Measurements from ENCODE around the gene IL16.
"Not testable (repeated sequence)": the region's sequence is repeated elsewhere in the genome, so short reads cannot be mapped to it uniquely, and the experiment has no call there.

Gene IL16

DNA sequence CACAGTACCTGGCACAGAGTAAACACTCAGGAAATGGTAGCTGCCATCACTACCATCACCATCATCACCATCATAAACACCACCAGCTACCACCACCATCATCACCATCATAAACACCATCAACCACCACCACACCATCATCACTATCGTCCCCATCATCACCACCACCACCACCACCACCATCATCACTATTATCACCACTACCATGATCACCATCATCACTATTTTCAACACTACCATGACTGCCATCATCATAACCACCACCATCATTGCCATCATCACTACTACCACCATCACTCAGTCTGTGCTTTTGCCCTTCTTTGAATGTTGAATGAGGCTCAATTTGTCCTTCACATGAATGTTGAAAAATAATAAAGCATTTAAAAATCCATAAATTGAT lies 21.2 kb upstream of the IL16 start:
- no peak for DNase-seq

DNA sequence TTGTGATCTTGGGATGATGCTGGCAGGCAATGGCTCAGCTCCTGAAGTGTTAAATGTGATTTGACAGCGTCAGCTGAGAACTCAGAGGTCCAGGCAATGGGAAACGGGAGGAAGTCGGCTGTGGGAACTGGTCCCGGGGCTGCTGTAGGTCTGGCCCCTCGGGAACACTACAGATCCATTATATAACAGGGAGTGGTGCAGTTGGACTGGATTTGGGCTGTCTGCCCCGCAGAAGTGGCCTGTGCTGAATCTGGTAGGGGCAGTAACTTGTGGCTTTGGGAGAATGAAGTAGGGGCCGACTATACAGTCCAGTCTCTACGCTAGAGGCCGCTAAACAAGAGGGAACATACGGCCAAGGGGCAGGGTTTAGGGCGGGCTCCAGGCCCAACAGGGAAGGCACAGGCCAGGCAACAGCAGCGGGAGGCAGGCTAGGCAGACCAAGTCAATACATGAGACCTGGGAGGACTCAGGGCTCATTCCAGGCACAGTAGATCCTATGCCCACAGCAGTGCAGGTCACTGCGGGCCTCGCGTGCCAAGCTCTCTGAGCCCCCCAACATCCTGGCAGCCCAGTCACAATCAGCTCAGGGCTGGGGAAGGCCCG lies 20.3 kb upstream of the IL16 start:
- DNase-seq, result no peak

DNA sequence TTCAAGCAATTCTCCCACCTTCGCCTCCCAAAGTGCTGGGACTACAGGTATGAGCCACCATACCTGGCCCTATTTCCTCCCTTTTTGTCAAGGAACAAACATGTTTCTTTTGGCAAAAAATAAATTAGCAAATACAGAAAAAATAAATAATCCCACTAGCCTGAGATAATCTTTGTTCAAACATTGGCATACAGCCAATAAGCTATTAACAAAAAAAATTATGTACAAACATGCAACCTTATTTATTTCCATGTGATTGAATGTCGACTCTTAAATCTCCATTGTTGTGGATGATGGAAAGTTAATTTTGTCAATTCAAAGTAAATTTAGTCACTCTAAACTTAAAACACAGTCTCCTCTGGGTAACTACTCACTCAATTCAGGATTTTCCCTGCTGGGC lies 18.3 kb upstream of the IL16 start:
- DNase-seq, result no peak

DNA sequence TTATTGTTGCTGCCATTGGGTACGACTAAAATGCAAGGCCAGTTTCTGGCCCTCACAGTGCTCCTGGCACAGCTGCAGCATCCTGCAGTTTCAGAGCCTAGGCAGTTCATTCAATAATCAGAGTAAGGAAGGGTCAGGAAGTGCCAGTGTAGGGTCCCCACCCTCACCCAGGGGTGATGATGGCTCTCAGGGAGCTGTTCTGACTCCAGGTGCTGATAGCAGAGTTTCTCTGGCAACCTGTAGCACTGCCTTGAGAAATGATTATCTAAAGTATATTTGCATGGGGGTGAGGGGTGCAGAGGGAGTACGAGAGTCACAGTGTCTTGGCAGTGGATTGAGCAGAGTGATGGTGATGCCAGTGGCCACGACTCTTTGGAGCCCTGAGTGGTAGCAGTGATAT lies 15.5 kb upstream of the IL16 start:
- no peak for DNase-seq

DNA sequence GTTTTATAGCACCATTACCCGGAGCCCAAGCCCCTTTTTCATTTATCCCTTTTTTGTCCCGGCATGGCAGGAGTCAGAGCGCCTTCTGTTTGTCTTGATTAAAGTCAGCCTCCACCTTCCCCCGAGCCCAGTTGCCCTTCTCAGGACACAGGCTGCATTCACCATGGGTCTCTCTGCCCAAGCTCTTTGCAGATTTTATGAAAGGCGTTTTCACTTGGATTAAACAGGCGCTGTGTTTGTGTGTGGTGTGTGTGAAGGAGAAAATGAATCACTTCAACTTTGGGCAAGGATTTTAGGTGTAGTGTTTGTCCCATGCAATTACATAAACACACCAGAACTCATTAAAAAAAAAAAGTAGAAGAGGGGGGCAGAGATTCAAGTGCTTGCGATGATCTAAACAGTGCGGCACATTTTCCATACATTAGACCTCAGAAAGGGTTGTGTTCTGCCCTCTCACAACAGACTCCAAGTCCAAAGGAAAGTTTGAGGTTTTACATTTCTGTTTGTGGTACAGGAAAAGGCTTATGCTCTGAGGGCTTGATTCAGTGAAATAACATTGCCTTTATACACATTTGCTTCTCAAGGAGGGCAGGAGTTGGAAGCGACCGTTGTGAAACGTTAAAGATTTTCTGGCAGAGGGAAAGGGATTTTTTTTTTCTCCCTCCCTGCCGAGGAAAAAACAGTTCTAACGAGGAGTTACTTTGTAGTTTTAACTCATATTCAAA lies 14.5 kb upstream of the IL16 start:
- no peak for DNase-seq

DNA sequence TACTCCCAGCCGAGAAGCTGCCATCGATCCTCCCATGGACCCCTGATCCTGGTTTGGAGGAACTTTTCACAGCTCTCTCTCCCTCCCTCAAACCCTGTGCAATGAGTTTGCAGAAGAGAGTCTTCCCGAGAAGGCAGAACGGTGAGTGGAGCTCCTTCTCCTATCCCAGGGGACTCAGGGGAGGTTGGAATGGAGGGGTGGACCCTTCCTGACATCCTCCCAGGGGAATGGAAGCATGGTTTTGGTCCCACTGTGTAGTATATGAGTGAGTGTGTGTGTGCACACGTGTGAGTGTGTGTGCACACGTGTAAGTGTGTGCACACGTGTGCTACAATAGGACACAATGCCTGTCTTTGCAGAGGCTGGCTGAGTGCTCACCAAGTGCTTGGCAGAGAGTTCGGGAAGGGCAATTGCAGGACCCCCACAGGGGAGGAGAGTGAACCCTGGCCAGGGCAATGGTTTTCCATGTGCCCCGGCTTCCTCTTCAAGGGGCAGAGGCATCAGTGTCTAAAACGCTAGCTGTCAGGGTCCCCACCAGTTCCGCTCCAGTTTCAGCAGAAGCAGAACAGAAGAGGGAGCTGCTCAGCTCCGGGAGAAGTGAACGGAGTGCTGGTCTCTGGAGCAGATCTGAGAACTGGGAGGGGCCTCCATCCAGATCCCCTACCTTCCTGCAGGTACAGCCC lies 13.8 kb upstream of the IL16 start:
- DNase-seq, result no peak

DNA sequence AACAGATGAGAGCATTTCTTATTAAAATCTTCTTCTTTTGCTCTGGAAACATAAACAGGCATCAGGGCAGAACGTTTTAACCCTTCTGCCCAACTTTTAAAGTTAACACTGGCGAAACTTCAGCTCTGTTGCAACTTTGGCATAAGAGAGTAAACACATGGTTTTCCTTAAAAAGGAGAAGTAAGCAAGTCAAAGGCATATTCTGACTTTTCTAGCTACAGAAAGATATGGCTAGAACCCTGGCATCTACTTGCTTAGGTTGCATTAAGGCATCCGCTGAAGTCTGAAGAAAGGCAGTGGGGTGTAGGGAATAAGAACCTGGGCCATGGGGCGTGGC lies 13.3 kb upstream of the IL16 start:
- no peak for DNase-seq

DNA sequence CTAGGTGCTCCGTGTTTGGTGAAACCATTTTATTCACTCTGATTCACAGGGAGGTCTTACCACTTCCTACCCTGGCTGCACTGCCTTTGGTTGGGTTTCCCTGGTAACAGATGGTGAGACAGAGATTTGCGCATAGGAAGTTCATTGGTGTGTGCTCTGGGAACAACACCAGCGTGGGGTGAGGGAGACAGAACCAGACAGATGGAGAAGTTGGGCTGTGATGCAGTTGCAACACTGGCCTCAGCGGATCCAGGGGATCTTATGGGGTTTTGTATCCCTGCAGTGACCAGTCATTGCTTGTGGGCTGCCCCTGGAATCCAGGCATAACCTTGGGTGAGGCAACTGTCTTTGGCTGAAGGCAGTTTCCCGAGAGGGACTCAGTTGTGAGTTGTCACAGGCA lies 12.5 kb upstream of the IL16 start:
- no peak for DNase-seq

DNA sequence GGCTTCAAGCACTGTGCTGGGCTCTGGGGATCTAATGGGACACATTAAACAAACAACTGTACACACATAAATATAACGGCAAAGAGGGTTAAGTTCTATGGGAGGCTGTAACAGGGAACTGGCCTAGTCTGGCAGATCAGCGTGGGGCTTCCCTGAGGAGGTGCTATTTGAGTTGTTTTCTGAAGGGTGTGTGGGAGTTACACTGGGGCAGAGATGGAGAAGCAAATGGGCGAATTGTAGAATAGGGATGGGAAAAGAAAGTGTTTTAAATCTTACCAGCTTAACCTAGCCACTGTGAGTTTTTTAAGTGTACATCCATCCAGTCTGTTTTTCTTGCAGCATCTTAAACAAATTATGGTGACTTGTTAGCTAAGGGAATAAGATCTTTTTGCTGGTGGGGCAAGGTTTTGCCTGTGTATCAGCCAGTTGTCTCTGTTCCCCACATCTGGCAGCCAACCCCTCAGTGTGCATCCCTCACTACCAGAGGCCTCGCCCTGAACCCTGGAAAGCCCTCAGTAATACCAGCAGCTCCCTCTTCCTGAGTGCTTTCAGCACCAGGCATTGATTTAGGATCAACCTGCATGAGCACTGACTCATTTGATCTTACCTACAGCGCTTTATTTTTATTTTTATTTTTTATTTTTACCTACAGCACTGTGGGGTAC lies 10.9 kb upstream of the IL16 start:
- no peak for DNase-seq

DNA sequence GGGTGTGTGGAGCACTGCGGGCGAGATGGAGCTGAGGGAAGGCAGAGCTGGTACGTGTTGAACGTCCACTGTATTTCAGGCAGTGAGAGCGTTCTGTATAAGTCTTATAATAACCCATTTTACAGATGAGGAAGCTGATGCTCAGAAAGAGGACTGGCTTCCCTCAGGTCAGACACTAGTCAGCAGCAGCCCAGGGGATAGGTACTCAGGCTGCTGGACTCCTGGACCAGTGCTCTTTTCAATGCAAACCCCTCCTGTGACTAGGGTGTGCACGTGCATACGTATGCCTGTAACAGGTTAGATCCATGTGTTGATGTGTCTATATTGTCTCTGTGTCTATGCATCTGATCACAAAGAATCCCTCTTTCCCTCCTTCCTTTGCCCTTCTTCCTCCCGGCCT lies 8.3 kb upstream of the IL16 start:
- no peak for DNase-seq

DNA sequence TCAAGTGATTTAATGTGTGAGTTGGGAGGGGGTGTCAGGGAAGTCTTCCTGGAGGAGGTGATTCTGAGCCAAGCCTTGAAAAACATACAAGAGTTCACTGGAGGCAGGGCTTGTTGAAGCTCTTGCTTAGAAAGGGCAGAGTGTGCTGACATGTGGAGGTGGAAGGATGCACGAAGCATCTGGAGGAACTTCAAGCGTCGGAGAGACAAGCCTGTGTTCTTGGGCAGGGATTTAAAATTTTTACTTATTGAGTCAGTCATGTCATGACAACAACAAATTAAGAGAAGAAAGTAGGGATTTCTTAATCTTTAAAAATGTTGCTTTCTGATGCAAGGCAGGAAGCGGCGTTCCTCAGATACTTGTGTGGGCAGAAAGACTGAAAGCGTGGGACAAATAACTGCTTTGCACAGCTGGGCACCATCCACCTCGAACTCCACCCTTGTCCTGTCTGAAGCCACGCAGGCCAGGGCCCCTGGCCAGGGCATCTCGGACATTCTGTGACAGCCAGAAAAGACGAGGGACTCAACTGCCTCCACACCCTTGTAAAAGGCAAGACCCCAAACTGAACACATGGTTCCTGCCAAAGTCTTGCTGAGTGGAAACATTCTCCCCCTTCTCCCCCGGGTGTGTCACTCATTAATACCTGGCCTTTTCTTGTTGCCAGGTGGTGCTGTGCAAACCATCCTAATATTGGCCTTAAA lies 6.9 kb upstream of the IL16 start:
- no peak for DNase-seq

DNA sequence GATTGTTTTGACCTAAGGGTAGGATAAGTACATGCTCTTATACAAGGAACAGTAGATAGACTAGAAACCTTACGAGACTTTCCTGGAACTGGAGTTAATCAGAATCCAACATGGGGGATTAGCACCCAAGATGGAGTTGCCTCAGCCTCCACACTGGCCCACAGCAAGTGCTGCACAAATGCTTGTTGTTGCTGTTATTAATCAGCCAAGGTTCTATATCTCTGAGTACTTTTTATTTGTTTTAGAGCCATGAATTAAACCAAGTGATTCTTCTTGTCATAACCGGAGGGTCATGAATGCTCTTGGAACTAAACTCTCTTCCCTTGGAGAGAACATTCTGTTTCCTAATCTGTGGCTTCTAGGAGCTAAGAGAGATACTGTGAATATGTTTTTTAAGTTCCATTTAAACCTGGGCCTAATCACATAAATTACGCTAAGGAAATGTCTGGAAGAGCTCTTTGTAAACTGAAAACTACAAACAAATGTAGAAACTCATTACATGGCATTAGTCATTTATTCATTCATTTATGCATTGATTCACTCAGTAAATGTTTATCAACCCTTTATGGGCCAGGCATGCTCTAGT lies 5.7 kb upstream of the IL16 start:
- DNase-seq, result no peak

DNA sequence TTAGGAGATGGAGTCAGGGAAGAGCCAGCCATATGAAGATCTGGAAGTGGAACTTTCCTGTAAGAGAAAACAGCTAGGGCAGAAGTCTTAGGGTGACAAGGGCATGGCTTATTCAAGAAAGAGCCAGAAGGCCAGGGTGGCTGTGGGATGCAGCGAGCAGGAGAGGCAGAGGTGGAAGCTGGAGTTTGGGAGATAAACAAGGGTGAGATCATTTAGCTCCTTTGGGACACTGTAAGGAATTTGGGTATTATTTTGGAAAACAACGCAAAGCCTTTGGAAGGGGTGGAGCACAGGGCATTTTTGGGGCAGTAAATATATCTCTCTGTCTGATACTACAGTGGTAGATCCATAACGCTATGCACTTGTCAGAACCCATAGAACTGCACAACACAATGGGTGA lies 5.0 kb upstream of the IL16 start:
- DNase-seq, result no peak

DNA sequence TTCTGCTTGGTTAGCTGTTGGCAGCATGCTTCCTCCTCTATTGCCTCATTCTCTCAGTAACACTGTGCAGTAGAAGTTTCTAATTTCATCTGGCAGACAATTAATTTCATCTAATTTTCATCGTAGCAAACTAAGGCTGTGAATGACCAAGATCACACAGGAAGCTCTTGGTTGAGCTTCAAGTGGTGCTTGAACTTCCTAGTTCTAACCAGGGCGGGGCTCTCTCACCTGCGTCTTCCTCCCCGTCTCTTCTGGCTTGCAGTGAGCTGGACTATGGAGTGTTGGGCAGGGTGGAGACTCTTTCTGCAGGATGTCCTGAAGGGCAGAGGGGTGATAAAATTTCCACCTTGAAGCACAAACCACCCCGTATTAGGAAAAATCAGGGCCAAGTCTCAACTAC lies 2.0 kb upstream of the IL16 start:
- DNase-seq, result no peak

DNA sequence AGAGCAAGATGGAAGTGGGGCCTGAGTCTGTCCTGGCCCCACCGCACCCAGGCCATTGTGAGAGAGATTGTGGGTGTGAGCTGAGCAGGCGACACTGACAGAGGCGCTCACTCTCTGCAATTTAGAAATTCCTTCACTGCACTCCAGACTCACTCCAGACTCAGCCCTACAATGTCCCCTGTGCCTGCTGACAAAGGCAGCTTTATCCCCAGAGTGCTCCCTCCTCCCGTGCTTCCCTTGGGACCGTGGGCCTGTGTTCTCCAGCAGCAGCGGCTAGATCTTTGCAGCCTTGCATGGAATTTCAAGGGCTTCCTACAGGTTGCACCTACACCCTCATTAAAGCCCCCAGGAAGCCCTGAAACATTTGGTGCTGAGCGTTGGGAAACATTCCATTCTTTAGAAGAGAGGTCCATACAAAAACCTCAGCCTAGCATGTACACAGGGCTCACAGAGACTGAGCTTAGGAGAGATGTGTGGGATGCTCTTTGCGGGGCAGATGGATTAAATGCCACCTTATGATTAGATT lies 1.3 kb upstream of the IL16 start:
- DNase-seq, result no peak

DNA sequence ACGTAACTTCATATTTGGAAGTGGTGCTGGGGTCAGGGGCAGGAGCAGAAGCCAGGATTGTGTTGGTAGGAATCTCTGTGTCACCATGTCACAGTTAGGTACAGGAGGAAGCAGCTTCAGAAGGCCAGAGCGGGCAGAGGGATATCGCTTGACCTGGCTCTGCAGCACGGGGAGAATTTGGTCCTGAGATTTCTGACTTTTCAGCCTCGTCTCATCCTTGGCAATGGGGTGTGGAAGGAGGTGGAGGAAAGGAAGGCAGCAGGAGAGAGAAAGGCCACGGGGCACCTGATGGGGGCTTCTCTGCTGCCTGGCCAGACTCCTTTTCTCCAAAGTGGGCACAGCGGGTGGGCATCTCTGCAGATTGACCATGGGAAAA lies 564 bp downstream of the IL16 start:
- DNase-seq, result no peak

DNA sequence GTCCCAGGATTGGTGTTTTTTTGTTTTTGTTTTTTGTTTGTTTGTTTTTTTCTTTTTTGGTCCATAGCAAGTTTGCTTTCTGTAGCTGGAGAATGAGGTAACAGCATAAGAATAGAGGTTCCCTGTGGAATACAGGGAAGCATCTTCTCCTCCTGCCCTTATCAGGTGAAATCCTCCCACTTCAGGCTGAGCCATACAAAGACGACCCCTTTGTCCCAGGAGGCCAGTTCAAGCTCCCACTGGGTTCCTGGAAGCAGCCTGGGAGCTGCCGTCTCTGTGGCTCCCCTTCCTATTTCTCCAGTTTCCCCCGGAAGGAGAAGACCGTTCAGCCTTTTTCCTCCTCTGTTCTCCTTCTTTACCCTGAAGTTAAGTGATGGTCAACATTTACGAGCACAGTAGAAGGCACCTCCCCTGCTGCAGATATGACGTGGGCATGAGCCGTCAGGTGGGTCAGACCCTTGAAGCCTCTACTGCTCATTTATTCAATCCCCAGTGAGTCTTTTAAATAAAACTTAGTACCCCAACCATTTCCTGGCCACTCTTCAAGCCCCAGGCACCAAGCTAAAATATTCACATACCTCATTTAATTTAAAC lies 1.1 kb downstream of the IL16 start:
- DNase-seq, result no peak

DNA sequence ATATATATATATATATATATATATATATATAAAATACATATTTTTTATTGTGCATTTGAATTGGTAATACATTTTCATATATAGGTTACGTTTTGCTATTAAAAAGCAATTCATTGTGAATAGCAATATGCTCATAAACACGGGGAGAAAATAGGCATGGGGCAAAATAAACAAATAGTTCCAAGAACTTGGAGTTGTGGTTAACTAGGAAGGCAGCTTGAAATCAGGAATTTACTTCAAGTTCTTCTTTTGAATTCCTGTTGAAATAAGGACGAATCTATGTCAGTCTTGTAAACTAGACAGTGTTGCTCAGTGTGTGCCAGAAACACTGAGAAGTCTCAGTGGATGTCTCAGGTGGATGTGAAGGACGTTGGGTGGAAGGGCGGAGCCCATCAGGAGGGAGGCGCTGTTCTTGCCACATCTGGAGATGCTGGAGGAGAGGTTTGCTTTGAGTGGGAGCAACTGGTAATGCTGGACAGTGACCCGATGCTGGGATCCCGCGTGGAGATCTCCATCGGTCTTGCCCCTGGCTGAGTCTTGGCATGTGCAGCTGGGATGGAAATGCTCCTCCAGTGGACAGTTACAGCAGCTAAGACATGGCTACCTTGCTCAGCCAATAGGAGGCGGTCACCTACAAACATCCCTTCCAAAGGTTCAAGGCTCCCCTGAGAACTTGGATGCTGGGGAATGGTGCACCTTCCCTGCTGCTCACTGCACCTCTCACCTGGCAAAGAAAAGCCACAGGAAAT lies 2.5 kb downstream of the IL16 start:
- no peak for DNase-seq

DNA sequence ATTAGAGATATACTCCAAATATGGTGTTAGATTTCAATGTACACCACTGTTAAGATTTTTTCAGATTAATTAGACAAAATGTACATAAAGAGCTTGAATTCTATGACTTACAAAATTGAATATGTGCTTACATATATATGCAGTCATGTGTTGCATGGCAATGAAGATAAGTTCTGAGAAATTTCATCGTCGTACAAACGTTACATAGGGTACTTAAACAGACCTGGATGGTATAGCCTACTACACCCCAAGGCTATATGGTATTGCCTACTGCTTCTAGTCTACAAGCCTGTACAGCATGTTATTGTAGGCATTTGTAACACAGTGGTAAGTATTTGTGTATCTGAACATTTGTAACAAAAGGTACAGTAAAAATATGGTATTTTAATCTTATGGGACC lies 9.3 kb downstream of the IL16 start:
- DNase-seq, result no peak

DNA sequence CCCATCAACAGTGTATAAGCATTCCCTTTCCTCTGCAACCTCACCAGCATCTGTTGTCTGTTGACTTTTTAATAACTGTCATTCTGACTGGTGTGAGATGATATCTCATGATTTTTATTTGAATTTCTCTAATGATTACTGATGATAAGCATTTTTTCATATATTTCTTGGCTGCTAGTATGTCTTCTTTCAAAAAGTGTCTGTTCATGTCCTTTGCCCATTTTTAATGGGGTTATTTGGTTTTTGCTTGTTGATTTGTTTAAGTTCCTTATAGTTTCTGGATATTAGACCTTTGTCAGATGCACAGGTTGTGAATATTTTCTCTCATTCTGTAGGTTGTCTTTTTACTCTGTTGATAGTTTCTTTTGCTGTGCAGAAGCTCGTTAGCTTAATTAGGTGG lies 11.3 kb downstream of the IL16 start:
- DNase-seq, result not testable (repeated sequence)

DNA sequence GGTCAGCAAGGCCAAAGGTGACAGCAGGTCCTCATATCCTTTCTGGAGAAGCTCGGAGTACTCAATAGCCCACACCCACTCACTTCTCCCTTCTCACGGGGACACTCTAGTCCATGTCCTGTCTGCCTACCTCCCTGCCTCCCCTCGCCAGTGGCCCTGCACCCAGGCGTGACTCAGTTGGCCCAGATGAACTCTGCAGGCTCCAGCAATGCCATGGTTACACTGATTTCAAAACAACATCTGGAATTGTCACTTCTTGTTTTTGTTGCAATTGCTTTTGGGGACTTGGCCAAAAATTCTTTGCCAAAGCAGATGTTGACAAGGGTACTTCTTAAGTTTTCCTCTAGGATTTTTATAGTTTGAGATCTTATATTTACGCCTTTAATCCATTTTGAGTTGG lies 13.0 kb downstream of the IL16 start:
- DNase-seq, result no peak

DNA sequence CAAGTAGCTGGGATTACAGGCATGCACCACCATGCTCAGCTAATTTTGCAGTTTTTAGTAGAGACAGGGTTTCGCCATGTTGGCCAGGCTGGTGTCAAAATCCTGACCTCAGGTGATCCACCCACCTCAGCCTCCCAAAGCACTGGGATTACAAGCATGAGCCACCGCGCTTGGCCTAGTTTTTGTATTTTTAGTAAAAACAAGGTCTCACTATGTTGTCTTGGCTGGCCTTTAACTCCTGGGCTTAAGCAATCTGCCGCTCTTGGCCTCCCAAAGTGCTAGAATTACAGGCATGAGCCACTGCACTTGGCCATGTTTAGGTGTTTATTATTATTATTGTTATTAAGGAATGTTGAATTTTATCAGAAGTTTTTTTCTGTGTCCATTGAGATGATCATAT lies 14.7 kb downstream of the IL16 start:
- no peak for DNase-seq
